ENCODE data around the gene SCNM1. TPM values are rescaled to one million over a fixed set of nuclear protein-coding genes. Genes with fewer than 3 reads are reported as not detected.
A peak's percentile ranks its signal among the peaks of the same experiment; 100 is the strongest.

SCNM1 gene
- total and polyA plus RNA-seq, 2 experiments from 2014 or later: 27.1 to 92.3 TPM

DNA sequence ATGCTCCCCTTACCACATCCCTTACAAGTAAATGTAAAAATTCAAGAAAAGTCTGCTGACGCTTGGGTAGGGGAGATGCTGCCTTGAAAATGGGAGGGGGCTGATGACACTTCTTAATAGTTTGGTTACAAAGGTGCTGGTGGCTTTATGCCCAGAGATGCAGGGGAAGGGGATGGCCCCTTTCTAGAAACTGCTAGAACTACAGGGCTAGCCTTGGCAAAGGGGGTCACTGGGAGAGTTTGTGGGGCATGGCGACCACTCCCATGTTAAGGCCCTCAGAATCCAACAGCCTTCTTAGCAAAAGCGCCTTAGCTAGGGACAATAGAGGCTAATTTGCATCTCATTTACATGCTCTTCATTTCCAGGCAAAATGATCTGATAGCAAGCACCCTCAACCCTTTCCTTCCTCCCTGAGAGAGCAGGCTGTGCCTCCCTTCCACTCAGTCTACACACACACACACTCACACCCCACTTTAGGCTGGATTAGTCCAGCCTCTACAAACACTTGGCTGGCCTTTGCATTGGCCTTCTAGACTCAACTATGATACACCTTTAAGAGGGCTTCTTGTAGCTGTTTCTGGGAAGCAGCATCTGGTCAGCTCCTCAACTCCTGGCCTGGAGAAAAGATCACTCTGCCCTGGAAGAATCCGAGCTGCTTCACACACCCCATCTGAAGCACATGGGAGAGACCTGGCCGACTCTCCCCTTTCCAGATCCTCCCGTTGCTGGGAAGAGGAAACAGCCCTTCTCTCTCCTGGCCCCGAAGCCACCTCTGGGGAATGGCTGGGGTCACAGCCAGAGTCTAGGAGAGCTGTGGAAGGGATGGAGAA, 21.3 kb upstream of the SCNM1 start:
- no peaks in the 10 kb centered on the region for H3K9me2 ChIP-seq (ENCODE audit: insufficient read depth)
- peaks cover 5% of the 10 kb centered on the region; the same call in 1 of the 2 replicates for H4K20me1 ChIP-seq (replicated peaks; ENCODE audit: insufficient read depth)
- no peaks in the 10 kb centered on the region; the same call in 1 of the 2 replicates for H3K79me2 ChIP-seq (replicated peaks; ENCODE audit: insufficient read depth)
- H3K4me3 ChIP-seq: peak overlapping the region; percentile 96
- H3K27me3 Mint-ChIP-seq (ENCODE audit: insufficient read depth, low read depth, poor library complexity): peaks cover 33% of the 10 kb centered on the region
- ATAC-seq (peak; percentile 1), DNase-seq (ENCODE audit: low spot score) (peak; percentile 46)
- peak overlapping the region; percentile 91 for H2AFZ ChIP-seq
- H3F3A ChIP-seq (replicated peaks; ENCODE audit: low read depth): peaks cover 9% of the 10 kb centered on the region; the same call in 1 of the 2 replicates
- no peak overlapping the region; the same call in 1 of the 2 replicates for H3K27ac Mint-ChIP-seq
- H3K27me3 ChIP-seq (ENCODE audit: insufficient read depth): peaks cover 35% of the 10 kb centered on the region
- peak overlapping the region; percentile 82 for H3K4me3 Mint-ChIP-seq
- peaks cover 39% of the 10 kb centered on the region for H3K4me1 Mint-ChIP-seq
- peak overlapping the region; percentile 39; the same call in 1 of the 2 replicates for H3K27ac ChIP-seq (ENCODE audit: low read depth)
- H3K4me1 ChIP-seq (ENCODE audit: insufficient read depth): peaks cover 35% of the 10 kb centered on the region
- TF ChIP-seq POLR2AphosphoS5 (IDR thresholded peaks at IDR 0.05; ENCODE audit: low read depth): no peak
- no peak for TF ChIP-seq EZH2 (IDR thresholded peaks at IDR 0.05; ENCODE audit: low read depth, unreplicated experiment)
- TF ChIP-seq ZNF331 (CRISPR knock-in tag; IDR thresholded peaks at IDR 0.05; ENCODE audit: low read depth): no peak
- no peak for TF ChIP-seq STAT1 (IDR thresholded peaks at IDR 0.05; ENCODE audit: unreplicated experiment)
- TF ChIP-seq, protein P1, sequence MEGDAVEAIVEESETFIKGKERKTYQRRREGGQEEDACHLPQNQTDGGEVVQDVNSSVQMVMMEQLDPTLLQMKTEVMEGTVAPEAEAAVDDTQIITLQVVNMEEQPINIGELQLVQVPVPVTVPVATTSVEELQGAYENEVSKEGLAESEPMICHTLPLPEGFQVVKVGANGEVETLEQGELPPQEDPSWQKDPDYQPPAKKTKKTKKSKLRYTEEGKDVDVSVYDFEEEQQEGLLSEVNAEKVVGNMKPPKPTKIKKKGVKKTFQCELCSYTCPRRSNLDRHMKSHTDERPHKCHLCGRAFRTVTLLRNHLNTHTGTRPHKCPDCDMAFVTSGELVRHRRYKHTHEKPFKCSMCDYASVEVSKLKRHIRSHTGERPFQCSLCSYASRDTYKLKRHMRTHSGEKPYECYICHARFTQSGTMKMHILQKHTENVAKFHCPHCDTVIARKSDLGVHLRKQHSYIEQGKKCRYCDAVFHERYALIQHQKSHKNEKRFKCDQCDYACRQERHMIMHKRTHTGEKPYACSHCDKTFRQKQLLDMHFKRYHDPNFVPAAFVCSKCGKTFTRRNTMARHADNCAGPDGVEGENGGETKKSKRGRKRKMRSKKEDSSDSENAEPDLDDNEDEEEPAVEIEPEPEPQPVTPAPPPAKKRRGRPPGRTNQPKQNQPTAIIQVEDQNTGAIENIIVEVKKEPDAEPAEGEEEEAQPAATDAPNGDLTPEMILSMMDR (conservative IDR thresholded peaks at IDR 0.05; ENCODE audit: low read depth in 2 of 2): no peak
- TF ChIP-seq EZH2phosphoT487 (IDR thresholded peaks at IDR 0.05; ENCODE audit: unreplicated experiment): no peak
- no peak for TF ChIP-seq JUNB (IDR thresholded peaks at IDR 0.05; ENCODE audit: unreplicated experiment)
- TF ChIP-seq, protein P2, sequence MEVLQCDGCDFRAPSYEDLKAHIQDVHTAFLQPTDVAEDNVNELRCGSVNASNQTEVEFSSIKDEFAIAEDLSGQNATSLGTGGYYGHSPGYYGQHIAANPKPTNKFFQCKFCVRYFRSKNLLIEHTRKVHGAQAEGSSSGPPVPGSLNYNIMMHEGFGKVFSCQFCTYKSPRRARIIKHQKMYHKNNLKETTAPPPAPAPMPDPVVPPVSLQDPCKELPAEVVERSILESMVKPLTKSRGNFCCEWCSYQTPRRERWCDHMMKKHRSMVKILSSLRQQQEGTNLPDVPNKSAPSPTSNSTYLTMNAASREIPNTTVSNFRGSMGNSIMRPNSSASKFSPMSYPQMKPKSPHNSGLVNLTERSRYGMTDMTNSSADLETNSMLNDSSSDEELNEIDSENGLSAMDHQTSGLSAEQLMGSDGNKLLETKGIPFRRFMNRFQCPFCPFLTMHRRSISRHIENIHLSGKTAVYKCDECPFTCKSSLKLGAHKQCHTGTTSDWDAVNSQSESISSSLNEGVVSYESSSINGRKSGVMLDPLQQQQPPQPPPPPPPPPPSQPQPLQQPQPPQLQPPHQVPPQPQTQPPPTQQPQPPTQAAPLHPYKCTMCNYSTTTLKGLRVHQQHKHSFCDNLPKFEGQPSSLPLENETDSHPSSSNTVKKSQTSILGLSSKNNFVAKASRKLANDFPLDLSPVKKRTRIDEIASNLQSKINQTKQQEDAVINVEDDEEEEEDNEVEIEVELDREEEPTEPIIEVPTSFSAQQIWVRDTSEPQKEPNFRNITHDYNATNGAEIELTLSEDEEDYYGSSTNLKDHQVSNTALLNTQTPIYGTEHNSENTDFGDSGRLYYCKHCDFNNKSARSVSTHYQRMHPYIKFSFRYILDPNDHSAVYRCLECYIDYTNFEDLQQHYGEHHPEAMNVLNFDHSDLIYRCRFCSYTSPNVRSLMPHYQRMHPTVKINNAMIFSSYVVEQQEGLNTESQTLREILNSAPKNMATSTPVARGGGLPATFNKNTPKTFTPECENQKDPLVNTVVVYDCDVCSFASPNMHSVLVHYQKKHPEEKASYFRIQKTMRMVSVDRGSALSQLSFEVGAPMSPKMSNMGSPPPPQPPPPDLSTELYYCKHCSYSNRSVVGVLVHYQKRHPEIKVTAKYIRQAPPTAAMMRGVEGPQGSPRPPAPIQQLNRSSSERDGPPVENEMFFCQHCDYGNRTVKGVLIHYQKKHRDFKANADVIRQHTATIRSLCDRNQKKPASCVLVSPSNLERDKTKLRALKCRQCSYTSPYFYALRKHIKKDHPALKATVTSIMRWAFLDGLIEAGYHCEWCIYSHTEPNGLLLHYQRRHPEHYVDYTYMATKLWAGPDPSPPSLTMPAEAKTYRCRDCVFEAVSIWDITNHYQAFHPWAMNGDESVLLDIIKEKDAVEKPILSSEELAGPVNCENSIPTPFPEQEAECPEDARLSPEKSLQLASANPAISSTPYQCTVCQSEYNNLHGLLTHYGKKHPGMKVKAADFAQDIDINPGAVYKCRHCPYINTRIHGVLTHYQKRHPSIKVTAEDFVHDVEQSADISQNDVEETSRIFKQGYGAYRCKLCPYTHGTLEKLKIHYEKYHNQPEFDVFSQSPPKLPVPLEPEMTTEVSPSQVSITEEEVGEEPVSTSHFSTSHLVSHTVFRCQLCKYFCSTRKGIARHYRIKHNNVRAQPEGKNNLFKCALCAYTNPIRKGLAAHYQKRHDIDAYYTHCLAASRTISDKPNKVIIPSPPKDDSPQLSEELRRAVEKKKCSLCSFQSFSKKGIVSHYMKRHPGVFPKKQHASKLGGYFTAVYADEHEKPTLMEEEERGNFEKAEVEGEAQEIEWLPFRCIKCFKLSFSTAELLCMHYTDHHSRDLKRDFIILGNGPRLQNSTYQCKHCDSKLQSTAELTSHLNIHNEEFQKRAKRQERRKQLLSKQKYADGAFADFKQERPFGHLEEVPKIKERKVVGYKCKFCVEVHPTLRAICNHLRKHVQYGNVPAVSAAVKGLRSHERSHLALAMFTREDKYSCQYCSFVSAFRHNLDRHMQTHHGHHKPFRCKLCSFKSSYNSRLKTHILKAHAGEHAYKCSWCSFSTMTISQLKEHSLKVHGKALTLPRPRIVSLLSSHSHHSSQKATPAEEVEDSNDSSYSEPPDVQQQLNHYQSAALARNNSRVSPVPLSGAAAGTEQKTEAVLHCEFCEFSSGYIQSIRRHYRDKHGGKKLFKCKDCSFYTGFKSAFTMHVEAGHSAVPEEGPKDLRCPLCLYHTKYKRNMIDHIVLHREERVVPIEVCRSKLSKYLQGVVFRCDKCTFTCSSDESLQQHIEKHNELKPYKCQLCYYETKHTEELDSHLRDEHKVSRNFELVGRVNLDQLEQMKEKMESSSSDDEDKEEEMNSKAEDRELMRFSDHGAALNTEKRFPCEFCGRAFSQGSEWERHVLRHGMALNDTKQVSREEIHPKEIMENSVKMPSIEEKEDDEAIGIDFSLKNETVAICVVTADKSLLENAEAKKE (CRISPR knock-in tag; IDR thresholded peaks at IDR 0.05): no peak
- no peak for TF ChIP-seq NANOG (IDR thresholded peaks at IDR 0.05; ENCODE audit: borderline replicate concordance)
- TF ChIP-seq, protein P3, sequence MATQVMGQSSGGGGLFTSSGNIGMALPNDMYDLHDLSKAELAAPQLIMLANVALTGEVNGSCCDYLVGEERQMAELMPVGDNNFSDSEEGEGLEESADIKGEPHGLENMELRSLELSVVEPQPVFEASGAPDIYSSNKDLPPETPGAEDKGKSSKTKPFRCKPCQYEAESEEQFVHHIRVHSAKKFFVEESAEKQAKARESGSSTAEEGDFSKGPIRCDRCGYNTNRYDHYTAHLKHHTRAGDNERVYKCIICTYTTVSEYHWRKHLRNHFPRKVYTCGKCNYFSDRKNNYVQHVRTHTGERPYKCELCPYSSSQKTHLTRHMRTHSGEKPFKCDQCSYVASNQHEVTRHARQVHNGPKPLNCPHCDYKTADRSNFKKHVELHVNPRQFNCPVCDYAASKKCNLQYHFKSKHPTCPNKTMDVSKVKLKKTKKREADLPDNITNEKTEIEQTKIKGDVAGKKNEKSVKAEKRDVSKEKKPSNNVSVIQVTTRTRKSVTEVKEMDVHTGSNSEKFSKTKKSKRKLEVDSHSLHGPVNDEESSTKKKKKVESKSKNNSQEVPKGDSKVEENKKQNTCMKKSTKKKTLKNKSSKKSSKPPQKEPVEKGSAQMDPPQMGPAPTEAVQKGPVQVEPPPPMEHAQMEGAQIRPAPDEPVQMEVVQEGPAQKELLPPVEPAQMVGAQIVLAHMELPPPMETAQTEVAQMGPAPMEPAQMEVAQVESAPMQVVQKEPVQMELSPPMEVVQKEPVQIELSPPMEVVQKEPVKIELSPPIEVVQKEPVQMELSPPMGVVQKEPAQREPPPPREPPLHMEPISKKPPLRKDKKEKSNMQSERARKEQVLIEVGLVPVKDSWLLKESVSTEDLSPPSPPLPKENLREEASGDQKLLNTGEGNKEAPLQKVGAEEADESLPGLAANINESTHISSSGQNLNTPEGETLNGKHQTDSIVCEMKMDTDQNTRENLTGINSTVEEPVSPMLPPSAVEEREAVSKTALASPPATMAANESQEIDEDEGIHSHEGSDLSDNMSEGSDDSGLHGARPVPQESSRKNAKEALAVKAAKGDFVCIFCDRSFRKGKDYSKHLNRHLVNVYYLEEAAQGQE (IDR thresholded peaks at IDR 0.05; ENCODE audit: unreplicated experiment): no peak
- TF ChIP-seq ETS1 (IDR thresholded peaks at IDR 0.05): no peak
- TF ChIP-seq ZNF114 (CRISPR knock-in tag; IDR thresholded peaks at IDR 0.05): no peak
- TF ChIP-seq CREB1 (CRISPR knock-in tag; IDR thresholded peaks at IDR 0.05; ENCODE audit: low read depth): no peak
- H3K4me2 ChIP-seq: peak overlapping the region; percentile 98
- no peaks in the 10 kb centered on the region; the same call in 2 of the 3 replicates for H3K36me3 Mint-ChIP-seq (ENCODE audit: low read depth)
- H3K9me3 Mint-ChIP-seq: no peaks in the 10 kb centered on the region
- no peaks in the 10 kb centered on the region for H3K36me3 ChIP-seq (ENCODE audit: insufficient read depth)

Measured in GM23338 (cell line).